Spinal cord (tissue), 10 donors: ENCODE measurements around the gene HNRNPA1L2. TPM values are rescaled to one million over a fixed set of nuclear protein-coding genes. Genes with fewer than 3 reads are reported as not detected.
"Not testable (repeated sequence)": the region's sequence is repeated elsewhere in the genome, so short reads cannot be mapped to it uniquely, and the experiment has no call there.

Experiments used
- DNase-seq, 6 donors: peaks; one replicate each; pipeline versions ENCODE4 v3.0.0 to v3.0.0-alpha.2; 2013 to 2015; ENCODE audit warnings: low spot score in 6 of 6, low read depth in 4 of 6
- H3K27ac ChIP-seq: one replicate; pipeline ENCODE4 v1.5.1; 2013; ENCODE audit warnings: low read depth, low read length, control low read depth
- H3K27me3 ChIP-seq: one replicate; pipeline ENCODE4 v1.6.1; 2013; ENCODE audit warnings: low read length; ENCODE audit not compliant: control insufficient read depth, insufficient read depth
- H3K36me3 ChIP-seq: one replicate; pipeline ENCODE4 v1.6.1; 2013; ENCODE audit warnings: low read length; ENCODE audit not compliant: control insufficient read depth, insufficient read depth
- H3K4me1 ChIP-seq: one replicate; pipeline ENCODE4 v1.6.1; 2013; ENCODE audit warnings: low read length; ENCODE audit not compliant: control insufficient read depth, insufficient read depth
- H3K4me3 ChIP-seq: one replicate; pipeline ENCODE4 v1.5.1; 2013; ENCODE audit warnings: low read depth, low read length, control low read depth
- H3K9me3 ChIP-seq: one replicate; pipeline ENCODE4 v1.6.1; 2013; ENCODE audit warnings: low read length; ENCODE audit not compliant: control insufficient read depth, insufficient read depth
- WGBS: methylation state at CpG from one replicate; pipeline ENCODE4 v1.1.5; 2013; ENCODE audit warnings: missing lambda C conversion rate; ENCODE audit not compliant: insufficient coverage; 5-methylcytosine and 5-hydroxymethylcytosine counted together
- polyA plus RNA-seq, 2 donors: library from polyadenylated mRNA; unstranded; fragments of 120-200 nt; gene quantifications; one replicate each; pipeline ENCODE4 v1.2.1, GENCODE V29; 2013; ENCODE audit not compliant: insufficient read length in 2 of 2
- total RNA-seq, 2 donors: library from RNA; depleted of rRNA in 1 of 2; stranded (reverse); fragments of 120-200 nt in 1 of 2; fragments of >200 nt in 1 of 2; gene quantifications; one replicate each; pipeline versions ENCODE4 v1.2.3 to v1.2.4, GENCODE V29; 2013 to 2014
- donor health status: healthy.

The HNRNPA1L2 gene
- total and polyA plus RNA-seq, 4 donors, result 5.6 to 28.6 (median 17.5) TPM

DNA sequence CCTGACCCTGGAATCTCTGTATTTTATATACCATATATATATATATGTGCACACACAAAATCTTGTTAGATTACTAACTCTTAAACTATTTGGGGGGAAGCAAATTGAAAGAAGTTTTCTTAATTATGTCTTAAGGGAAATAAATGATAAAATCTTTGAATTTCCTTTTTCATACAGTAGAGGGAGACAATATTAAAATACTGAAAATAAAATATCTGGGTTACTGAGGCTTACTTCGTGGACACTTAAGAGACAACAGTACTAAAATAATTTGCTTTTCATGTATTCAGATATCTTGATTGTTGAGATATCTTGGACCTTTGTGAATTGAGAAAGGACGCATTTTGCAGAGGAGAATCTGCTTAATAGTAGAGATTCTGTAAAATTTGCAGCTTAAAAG is 27.4 kb downstream of the HNRNPA1L2 start:
- Histone ChIP-seq H3K27ac (no peak overlapping the region), H3K4me1 (no peaks in the 10 kb centered on the region), H3K27me3 (no peaks in the 10 kb centered on the region), H3K4me3 (no peak overlapping the region), H3K36me3 (peaks cover 8% of the 10 kb centered on the region), H3K9me3 (no peaks in the 10 kb centered on the region)
- peak in 1 of 6 donors; percentile 55 for DNase-seq
- WGBS, result no CpG with 5 or more reads among the region's 2 CpGs

- H3K27me3 ChIP-seq, result no peaks in the 10 kb centered on the region
- no peak overlapping the region for H3K27ac ChIP-seq
- H3K36me3 ChIP-seq, result peaks cover 8% of the 10 kb centered on the region
- H3K4me1 ChIP-seq, result no peaks in the 10 kb centered on the region
- DNase-seq, result no peak
- WGBS, result 100% methylated on average over 3 of the region's 8 CpGs
- H3K9me3 ChIP-seq, result no peaks in the 10 kb centered on the region
- no peak overlapping the region for H3K4me3 ChIP-seq
Measured at GRCh38 chr13:52670726-52671125, 28.5 kb downstream of the HNRNPA1L2 start.

DNA sequence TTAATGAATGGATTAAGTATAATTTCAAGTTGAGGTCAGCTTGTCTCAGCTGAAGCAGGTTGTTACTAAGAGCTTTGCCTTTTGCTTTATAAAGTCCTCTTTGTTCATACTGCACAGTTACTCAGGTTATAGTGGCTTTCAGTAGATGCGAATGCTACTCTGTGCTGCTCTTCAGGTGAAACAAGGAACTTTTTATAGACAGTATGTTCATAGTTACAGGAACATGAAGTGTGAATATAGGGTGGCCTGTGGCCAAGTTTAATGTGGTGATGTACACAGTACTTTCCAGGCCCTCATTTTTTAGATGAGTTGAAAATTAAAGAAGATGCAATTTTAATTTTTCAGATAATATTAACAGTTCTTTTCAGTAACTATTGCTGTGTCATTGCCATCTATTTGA is 31.2 kb downstream of the HNRNPA1L2 start:
- H3K36me3 ChIP-seq, result no peaks in the 10 kb centered on the region
- DNase-seq, result no peak
- no peak overlapping the region for H3K27ac ChIP-seq
- no peaks in the 10 kb centered on the region for H3K4me1 ChIP-seq
- H3K9me3 ChIP-seq, result no peaks in the 10 kb centered on the region
- WGBS, result no CpG with 5 or more reads among the region's 1 CpG
- no peaks in the 10 kb centered on the region for H3K27me3 ChIP-seq
- no peak overlapping the region for H3K4me3 ChIP-seq

GRCh38 chr13:52677823-52678222 is 35.6 kb downstream of the HNRNPA1L2 start:
- no peak overlapping the region for H3K27ac ChIP-seq
- no peak for DNase-seq
- no peaks in the 10 kb centered on the region for H3K4me1 ChIP-seq
- no peak overlapping the region for H3K4me3 ChIP-seq
- no peaks in the 10 kb centered on the region for H3K27me3 ChIP-seq
- peaks cover 12% of the 10 kb centered on the region for H3K36me3 ChIP-seq
- H3K9me3 ChIP-seq, result no peaks in the 10 kb centered on the region
- no CpG with 5 or more reads among the region's 1 CpG for WGBS

- not testable (repeated sequence) for DNase-seq, H3K9me3 ChIP-seq, H3K27me3 ChIP-seq, H3K27ac ChIP-seq, H3K4me3 ChIP-seq, H3K4me1 ChIP-seq
- 98% methylated on average over 6 of the region's 9 CpGs for WGBS
- H3K36me3 ChIP-seq, result peaks cover 19% of the 10 kb centered on the region
Measured at GRCh38 chr13:52685806-52686205, 43.6 kb downstream of the HNRNPA1L2 start.

- 100% methylated on average over 1 of the region's 4 CpGs for WGBS
- Histone ChIP-seq H3K4me1 (no peaks in the 10 kb centered on the region), H3K36me3 (peaks cover 15% of the 10 kb centered on the region), H3K4me3 (no peak overlapping the region), H3K27ac (no peak overlapping the region), H3K27me3 (no peaks in the 10 kb centered on the region), H3K9me3 (no peaks in the 10 kb centered on the region)
- no peak for DNase-seq
Measured at GRCh38 chr13:52686376-52686775, 44.1 kb downstream of the HNRNPA1L2 start.

Other genes with a start within 250 kb of the HNRNPA1L2 start
- 10 to 100 TPM; 10.0 to 20.5 TPM for gene THSD1, start 236.3 kb upstream of the HNRNPA1L2 start, total RNA-seq
- 10 to 100 TPM; 13.0 to 13.5 TPM for gene THSD1, start 236.3 kb upstream of the HNRNPA1L2 start, polyA plus RNA-seq
- gene VPS36, start 191.8 kb upstream of the HNRNPA1L2 start, total RNA-seq, result 10 to 100 TPM; 41.7 to 95.5 TPM
- 10 to 100 TPM; 55.3 to 58.6 TPM for gene VPS36, start 191.8 kb upstream of the HNRNPA1L2 start, polyA plus RNA-seq
- gene CKAP2, start 187.0 kb upstream of the HNRNPA1L2 start, total RNA-seq, result 10 to 100 TPM; 29.8 to 48.1 TPM
- gene CKAP2, start 187.0 kb upstream of the HNRNPA1L2 start, polyA plus RNA-seq, result 10 to 100 TPM; 31.0 to 55.4 TPM
- 10 to 100 TPM; 44.6 to 62.7 TPM for gene SUGT1, start 10.4 kb downstream of the HNRNPA1L2 start, total RNA-seq
- gene SUGT1, start 10.4 kb downstream of the HNRNPA1L2 start, polyA plus RNA-seq, result 10 to 100 TPM; 47.7 to 50.1 TPM
- 1 to 10 TPM; 4.7 to 7.8 TPM for gene CNMD, start 97.4 kb downstream of the HNRNPA1L2 start, total RNA-seq
- 10 to 100 TPM; 11.6 to 22.4 TPM for gene CNMD, start 97.4 kb downstream of the HNRNPA1L2 start, polyA plus RNA-seq
- 10 to 100 TPM in 1 of 2 donors, 1 to 10 TPM in 1; 8.4 to 19.4 TPM for gene PCDH8, start 206.2 kb downstream of the HNRNPA1L2 start, total RNA-seq
- gene PCDH8, start 206.2 kb downstream of the HNRNPA1L2 start, polyA plus RNA-seq, result 10 to 100 TPM; 53.9 to 56.0 TPM